Inflammatory macrophage treated with lipopolysaccharide for 1 hour (primary cell): ENCODE results near the gene RIPK4.
A peak's percentile ranks its signal among the peaks of the same experiment; 100 is the strongest.

Source experiments
- DNase-seq, 2 donors: peaks; one replicate each; pipeline ENCODE4 v3.0.0-alpha.2; 2020 to 2022

The RIPK4 gene

DNA sequence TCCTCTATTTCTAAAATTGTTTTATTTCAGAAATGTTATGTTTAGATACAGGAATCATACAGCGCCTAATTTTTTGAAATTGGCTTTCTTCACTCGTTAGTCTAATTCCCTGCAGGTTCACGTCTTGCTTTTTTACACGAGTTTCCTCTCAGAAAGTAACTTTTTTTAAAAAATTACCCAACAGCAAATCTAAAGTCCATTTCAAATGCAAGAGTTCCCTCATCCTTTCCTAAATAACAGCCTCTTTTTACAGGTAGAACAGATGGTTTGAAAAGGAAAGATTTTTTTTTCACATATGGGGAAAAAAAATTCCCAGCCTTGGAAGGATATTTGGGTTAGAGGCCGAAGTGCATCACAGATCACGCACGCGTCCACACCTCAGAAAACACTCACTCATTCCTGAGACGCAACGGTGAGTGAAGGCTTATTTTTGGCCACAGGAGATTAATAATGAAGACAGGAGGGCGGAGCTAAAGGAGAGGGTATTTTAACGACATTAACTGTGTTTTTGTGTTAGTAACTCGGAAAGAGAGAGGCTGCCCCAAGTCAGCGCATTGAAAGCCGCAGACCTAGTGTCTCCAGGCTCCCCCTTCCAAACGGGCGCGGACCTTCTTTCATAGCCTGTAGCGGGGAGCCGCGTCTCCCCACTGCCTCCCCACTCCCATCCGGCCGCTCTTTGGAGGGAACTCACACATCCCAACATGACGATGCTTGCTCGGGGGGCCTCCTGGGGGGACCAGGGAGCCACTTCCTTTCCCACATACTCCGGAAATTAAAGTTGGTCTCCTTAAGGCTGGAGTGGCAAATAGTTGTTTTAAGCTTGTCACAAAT is 969 bp upstream of the RIPK4 start:
- DNase-seq = peak in 1 of 2 donors; percentile 5

DNA sequence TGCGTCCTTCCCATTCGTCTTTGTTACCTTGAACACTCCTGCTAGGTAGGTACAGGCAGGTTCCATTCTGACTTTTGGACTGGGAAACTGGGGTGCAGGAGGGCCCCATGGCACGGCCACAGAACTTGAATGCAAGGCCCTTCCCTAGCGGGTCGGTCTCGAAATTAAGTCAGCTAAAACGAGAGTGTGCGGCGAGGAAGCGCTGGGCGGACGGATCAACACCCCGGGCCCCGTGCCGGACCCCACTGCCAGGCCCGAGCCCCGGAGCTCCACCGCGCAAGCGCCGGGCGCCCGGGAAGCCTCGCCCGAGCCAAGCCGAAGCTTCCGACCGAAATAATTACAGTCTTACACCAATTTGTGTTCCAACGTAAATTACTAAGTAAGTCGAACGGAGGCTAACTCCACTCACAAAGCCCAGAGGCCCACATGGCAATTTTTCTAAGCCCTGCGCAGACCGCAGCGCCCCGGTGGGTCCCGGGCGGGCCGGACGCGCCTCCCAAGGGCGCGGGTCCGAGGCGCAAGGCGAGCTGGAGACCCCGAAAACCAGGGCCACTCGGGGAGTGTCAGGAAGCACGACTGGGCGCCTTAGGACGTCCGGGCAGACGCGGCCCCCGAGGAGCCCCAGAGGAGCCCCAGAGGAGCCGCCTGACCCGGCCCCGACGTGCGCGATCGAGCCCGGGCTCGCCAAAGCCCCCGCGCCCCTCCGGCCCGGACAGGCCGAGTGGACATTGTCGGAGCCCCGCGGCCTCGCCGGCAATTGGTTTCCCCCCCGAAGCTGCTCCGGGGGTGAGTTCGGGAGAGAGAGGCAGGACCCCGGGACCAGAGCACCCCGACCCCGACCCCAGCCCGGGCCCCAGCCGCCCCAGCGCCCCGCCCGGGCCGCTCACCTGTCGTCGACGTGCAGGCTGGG is 624 bp downstream of the RIPK4 start:
- no peak for DNase-seq

DNA sequence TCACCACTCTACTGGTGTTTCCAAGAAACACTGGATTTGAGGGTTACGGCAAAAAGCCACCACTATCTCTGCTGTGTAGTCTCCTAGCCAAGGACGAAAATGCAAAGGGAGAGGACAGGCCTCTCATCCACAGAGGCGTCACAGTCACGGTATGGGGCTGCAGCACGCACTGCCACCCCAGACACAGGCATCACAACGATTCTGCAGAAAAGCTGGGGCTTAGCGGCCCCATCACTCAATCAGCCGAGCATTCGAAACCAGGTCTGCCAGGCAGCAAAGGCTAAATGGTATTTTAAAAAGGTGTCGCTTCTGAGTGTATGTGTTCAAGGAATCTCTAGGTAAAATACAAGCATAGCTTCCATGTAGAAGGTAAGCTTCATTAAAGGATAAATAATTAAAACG is 1.4 kb downstream of the RIPK4 start:
- no peak for DNase-seq

DNA sequence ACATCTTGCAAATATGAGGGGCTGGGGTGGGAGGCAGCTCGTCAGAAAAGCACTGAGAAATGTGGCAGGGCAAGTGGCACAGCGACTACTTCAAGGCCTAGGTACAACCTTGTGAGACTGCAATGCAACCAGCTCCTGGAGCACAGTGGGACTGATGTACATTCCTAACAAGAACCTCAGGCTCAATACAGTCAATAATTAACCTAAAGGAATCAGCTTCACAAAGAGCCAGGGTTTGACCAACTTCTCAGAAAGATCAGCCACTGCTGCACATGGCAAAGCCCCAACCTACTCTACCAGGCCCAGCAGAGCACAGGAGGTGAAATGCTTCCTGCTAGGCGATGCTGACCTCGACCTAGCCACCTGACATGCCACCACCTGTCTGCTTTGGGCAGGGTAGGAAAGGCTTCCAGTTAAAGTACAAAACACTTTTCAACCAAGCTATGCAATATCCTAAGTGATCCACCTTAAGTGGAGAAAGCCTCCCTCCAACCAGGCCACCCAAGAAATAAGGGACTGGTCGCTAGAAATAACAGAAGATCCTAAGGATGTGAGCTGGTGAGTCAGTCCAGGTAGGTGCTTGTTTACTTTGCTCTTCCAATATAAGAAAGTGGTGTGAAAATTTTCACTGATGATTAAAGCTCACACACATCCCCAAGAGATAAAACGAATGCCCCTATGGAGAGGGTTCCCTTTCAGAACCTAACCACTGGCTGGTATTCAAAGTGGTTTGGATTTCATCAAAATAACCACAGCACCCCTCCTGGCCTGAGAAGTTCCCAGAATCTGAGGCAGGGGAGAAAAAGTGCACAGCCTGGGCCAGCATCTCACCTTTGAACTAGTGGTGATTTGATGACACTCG is 2.1 kb downstream of the RIPK4 start:
- no peak for DNase-seq

GRCh38 chr21:41763996-41764395 is 2.9 kb downstream of the RIPK4 start:
- DNase-seq = no peak

GRCh38 chr21:41763398-41763931 is 3.4 kb downstream of the RIPK4 start:
- no peak for DNase-seq

DNA sequence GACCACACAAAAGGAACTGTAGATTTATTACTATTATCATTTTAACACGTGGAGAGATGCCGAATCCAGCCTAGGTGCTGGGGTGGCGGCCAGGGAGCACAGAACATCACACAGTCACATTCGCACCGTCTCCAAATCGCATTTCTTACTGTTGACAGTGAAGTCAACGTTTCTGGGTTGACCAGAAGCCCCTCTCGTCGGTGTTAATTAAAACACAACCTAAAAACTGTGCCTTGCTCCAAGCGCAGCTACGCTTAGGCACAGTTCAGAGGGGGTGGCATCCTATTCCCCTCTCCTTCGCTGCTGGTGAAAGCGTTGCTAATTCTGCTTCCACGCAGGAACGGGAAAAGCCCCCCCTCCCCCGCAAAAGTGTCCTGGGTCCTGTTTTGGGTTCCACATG is 4.1 kb downstream of the RIPK4 start:
- DNase-seq = no peak

DNA sequence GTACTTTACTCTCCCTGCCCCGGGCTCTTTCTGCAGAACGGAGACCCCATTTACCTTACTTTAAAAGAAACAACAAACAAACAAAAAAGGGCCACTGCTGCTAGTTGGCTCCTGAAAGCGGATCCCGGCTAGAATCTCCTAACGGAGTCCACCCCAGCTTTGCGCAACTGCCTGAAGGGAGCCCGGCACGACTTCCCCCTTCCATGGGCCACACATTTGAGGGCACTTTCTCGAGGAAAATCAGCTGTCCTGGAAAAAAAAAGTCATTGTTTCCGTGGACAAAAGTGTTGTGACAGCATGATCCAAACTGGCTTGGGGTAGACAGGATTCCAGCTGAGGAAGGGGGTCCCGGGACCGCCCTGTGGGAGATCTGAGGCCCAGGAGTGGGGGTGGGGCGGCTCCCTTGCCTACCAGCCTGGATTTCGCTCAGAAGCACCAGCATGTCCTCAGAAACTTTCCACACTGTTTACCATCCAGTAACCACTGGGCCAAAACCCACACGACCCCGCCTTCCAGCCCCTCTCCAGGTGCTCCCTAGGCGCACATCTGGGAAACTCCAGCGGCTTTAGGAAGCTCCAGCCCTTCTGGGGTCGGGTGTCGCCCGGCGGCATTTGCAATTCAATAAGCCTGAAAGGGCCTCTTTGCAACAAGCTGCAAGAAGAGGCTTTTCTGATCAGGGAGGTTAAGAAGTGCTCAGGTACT is 4.8 kb downstream of the RIPK4 start:
- peak; percentile 70 to 86 for DNase-seq

DNA sequence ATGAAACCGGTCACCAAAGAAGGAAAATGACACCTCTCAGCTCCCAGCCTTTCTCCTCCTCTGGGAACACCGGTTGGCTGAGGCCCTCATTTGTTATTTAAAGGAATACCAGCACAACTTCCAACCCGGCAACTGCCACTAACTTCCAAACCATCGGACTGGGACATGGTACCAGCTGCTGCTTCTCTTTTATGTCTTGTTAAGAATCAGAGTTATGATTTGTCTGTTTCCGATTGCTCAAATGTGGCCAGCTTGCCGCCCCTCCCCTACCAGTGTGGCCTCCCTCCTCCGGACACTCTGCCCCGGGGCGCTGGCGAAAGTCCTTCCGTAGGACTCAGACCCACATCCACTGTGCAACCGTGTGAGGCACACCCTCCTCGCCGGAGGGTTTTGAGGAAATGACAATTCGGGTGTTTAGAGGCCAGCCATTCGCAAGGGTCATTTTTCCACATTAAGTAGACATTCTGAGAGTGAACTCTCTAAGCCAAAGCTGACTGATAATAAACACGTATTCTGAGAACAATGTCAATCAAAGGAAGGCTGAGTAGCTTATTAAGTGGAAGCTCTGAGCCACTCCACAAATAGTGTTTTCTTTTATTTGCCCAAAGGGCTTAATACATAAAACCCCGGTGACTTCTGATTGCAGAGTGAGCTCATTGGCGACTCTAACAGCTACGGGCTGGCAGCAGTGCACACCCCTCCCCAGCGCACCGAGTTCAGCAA is 5.5 kb downstream of the RIPK4 start:
- DNase-seq = peak; percentile 80 to 91

DNA sequence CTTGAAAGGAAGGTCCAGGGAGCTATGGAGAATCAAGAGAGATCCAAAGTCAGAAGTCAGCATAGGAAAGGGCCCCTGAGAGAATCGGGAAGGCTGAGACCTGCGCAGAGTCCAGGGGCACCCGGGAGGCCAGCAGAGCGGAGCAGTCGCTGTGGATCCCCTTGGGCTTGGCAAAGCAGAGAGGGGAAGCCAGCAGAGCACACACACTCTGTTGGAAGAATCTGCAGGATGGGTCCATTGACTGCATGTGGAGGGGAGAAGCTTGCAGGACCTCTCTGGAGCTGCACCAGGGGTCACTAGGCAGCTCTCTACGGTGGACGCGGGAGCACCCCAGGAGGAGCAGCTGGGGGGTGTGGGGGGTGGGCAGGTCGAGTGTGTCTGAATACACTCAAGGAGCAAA is 6.4 kb downstream of the RIPK4 start:
- no peak for DNase-seq

GRCh38 chr21:41759926-41760325 is 6.9 kb downstream of the RIPK4 start:
- DNase-seq = no peak

DNA sequence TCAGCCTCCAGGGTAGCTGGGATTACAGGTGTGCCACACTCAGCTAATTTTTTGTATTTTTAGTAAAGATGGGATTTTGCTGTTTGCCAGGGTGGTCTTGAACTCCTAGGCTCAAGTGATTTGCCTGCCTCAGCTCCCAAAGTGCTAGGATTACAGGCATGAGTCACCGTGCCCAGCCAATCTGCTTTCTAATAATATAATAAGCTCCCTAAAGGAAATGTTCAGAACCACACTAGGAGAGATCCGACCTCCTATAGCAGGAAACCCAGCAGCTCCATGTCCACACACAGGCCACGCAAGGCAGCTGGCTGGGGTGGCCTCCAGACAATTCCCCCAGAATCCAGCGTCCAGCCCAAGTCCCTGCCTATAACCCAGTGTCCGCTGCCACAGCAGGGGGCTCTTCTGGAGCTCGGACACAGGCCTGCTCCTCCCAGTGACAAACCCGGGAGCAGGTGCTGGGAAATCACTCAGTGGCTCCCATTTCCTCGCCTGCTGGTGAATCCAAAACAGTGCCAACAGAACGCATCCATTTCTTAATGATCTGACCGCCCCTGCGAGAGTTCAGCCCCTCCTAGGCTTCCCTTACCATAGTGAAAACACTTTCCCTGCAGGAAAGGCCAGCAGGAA is 7.5 kb downstream of the RIPK4 start:
- no peak for DNase-seq

DNA sequence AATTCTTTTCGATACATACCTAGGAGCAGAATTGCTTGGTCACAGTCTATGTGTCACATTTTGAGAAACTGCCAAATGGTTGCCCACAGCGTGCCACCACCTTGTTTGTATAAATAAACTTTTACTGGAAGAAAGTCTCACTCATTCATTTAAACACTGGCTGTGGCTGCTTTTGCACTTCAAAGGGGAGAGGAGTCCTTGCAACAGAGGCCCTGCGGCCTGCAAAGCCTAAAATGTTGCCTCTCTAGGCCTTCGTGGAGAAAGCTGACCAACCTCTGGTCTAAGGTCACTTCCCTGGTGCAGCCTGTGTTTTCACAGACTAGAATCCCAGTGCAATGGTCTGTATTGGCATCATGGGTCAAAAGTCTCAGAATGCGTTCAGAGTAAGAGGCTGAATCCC is 8.3 kb downstream of the RIPK4 start:
- DNase-seq = no peak

GRCh38 chr21:41755934-41756773 is 10.7 kb downstream of the RIPK4 start:
- no peak for DNase-seq

DNA sequence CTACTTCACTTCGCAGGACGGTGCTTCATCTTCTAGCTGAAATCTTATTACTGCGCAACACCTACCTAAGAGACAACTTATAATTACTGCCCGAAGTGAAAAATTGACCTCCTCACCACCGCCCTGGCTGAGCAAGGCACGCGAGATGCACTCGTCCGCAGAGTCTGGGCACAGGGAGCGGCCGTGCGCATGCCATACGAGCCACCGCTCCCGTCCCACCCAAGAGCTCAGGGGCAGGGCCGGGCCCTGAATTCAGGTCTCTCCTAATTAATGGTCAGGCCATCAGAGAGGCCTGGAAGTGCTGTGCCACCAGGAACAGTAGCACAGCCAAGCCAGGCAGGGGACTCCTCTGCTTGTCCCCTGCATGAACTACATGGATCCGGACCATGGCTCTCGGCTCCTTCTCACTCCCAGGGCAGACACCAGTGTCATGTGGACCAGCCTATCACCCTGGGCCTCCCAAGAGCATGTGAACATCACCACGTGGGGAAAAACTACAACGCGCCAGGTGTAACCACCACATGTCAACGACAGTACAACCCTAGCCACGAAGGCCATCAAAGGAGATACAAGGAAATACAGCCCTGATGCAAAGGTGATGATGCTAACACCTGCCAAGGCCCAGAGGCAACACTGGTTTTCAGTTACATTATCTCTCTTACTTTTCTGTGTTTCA is 11.5 kb downstream of the RIPK4 start:
- no peak for DNase-seq

GRCh38 chr21:41754479-41754891 is 12.4 kb downstream of the RIPK4 start:
- DNase-seq = no peak

DNA sequence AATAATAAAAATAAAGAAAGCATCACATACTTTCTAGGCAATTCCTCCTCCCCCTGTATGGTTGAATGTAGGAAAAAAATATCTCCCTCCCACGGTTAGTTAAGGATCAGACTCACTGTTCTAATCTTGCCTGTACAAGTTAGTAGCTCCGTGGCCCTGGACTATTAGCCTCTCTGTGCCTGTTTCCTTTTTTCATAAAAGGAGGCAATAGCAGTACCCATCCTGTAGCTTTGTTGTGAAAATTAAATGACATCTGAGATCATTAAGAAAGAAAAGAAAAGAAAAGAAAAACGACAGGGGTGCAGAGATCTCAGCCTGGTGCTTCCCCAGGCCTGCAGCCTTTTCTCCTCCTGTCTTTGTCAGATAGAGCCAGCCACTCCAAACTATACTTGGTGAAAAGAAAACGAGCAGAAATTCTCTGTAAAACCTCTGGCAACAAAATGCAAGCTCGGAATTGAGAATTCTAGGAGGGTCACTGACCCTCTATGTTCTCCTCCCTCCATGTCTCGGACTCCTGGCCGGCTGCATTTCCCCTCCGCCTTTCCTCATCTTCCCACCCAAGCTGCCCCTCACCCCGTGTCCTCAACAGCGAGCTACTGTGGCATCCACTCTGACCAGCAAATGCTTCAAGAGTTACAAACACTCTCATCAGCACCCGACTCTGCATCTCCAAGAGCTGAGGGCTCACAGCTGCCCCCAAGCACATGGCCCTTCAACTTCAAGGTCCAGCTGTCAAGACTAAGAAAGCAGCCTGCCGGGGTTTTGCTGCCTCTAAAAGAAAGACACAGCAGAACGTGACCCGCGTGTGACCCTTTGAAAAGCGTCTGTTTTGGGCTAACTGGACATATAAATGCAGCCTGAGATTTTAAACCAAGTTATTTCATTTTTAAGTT is 13.6 kb downstream of the RIPK4 start:
- DNase-seq = no peak

- DNase-seq = peak in 1 of 2 donors; percentile 5
Measured at GRCh38 chr21:41752231-41752681, 14.6 kb downstream of the RIPK4 start.
